Measurements from ENCODE around the gene COL20A1. TPM values are rescaled to one million over a fixed set of nuclear protein-coding genes. Genes with fewer than 3 reads are reported as not detected.

Gene COL20A1
- total and polyA plus RNA-seq, 7 experiments from 2014 or later, result 0.08 TPM; not detected in 6

DNA sequence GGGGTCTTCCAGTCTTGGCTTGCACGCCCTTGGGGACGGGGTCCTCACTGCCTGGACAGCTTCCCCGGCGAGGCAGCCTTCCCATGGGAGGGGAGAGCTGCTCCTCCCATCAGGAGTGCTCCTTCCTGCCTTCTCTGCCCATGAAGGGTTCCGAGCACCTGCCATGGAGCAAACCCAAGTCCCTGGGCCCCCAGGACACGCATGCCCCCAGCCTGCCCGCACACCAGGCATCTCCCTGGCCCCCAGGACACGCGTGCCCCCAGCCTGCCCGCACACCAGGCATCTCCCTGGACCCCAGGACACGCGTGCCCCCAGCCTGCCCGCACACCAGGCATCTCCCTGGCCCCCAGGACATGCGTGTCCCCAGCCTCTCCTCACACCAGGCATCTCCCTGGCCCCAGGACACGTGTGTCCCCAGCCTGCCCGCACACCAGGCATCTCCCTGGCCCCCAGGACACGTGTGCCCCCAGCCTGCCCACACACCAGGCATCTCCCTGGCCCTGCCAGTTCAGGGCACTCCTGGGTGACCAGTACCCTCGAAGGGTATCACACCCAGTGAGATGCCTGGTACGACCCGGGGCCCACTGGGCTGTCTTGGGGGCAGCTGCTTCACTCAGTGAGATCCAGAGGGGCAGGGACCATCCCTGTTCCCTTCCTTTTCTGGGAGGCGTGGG, 21.7 kb downstream of the COL20A1 start:
- Histone ChIP-seq H3K27ac (ENCODE audit: low read depth, low read length) (no peak overlapping the region), H3K27me3 (ENCODE audit: control insufficient read depth in 2 of 2, insufficient read depth in 2 of 2, low read length in 2 of 2) (no peaks in the 10 kb centered on the region), H3K4me1 (ENCODE audit: control insufficient read depth in 2 of 2, insufficient read depth in 2 of 2, low read length in 2 of 2) (no peaks in the 10 kb centered on the region), H3K36me3 (ENCODE audit: control insufficient read depth in 2 of 3, insufficient read depth in 3 of 3, low read length in 3 of 3) (no peaks in the 10 kb centered on the region), H3K9me3 (ENCODE audit: control insufficient read depth in 2 of 3, low read length in 3 of 3) (no peaks in the 10 kb centered on the region), H3K4me3 (ENCODE audit: low read length) (no peak overlapping the region)
- ChIA-PET POLR2A (no interaction called here), CTCF (no interaction called here)
- no peaks in the 10 kb centered on the region for H3K9me3 Mint-ChIP-seq
- ATAC-seq, result no peak
- no peaks in the 10 kb centered on the region for H3K4me1 Mint-ChIP-seq
- no peak overlapping the region for H3K4me3 Mint-ChIP-seq
- H3K36me3 Mint-ChIP-seq, result no peaks in the 10 kb centered on the region
- H3K27me3 Mint-ChIP-seq, result peaks cover 0 to 10% (median 0%) of the 10 kb centered on the region in 5 donors
- intact Hi-C loops (cut with micrococcal nuclease), result no loop called here
- no peak overlapping the region for H3K27ac Mint-ChIP-seq
- DNase-seq, result peak in 1 of 9 donors; percentile 7

DNA sequence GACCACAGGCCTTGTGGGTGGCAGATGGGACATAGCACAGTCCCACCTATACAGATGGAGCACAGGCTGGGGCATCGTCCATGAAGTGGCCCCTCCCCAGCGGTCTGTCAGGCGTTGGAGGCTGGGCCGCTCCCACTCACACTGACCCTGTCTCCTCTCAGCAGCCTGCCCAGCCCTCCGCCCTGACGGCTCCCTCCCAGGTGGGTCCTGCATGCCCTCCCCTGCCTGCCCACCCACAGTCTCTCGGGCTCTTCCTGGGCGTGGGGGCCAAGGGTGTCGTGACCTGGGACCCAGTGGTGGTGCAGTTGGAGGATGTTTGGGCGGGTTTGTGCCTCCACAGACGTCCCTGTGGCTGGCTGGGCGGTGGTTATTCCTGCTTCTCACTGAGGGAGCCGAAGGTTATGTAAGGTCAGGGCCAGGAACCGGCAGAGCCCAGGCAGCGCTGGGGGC, 22.3 kb downstream of the COL20A1 start:
- Mint-ChIP-seq H3K9me3 (no peaks in the 10 kb centered on the region), H3K27me3 (peaks cover 0 to 6% (median 0%) of the 10 kb centered on the region in 5 donors), H3K36me3 (no peaks in the 10 kb centered on the region), H3K27ac (no peak overlapping the region), H3K4me3 (no peak overlapping the region), H3K4me1 (no peaks in the 10 kb centered on the region)
- H3K27me3 ChIP-seq (ENCODE audit: control insufficient read depth in 2 of 2, insufficient read depth in 2 of 2, low read length in 2 of 2), result no peaks in the 10 kb centered on the region
- H3K9me3 ChIP-seq (ENCODE audit: control insufficient read depth in 2 of 3, low read length in 3 of 3), result no peaks in the 10 kb centered on the region
- no peak overlapping the region for H3K4me3 ChIP-seq (ENCODE audit: low read length)
- POLR2A ChIA-PET, result no interaction called here
- H3K27ac ChIP-seq (ENCODE audit: low read depth, low read length), result no peak overlapping the region
- CTCF ChIA-PET, result no interaction called here
- H3K36me3 ChIP-seq (ENCODE audit: control insufficient read depth in 2 of 3, insufficient read depth in 3 of 3, low read length in 3 of 3), result no peaks in the 10 kb centered on the region
- intact Hi-C loops (cut with micrococcal nuclease), result no loop called here
- no peak for ATAC-seq
- peak in 1 of 9 donors; percentile 6 for DNase-seq
- H3K4me1 ChIP-seq (ENCODE audit: control insufficient read depth in 2 of 2, insufficient read depth in 2 of 2, low read length in 2 of 2), result no peaks in the 10 kb centered on the region

DNA sequence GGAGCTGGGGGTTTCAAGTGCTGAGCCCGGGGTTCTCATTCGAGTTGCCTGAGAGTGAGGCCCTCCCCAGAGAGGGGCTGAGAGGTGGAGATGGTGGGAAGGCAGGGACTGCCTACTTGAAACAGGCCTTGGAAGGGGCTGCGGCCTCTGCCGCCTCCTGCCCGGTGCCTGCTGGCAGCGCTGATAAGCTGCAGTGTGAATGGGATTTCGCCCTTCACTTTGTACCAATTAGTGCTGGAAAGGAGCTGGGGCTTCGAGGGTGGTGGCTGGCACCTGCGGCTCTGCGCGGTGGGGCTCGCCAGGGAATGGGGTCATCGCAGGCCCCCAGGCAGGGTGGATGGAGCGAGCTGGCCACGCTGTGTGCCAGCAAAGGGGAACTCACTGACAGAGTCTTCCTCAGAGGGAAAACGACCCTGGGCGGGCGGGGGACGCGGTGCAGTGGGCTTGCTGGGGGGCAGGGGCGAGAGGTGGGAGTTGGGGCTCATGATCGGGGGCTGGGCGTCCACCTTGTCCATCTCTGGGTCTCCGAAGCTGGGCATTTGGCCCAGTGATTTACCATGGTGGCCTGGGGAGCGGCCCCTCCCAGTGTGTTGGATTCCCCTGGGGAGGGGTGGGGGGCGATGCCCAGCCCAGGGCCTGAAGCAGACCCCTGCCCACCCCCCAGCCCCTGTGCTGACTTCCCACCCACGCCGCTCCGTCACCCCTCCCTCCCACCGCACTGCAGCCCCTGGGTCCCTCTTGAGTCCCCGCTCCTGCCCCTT, 22.9 kb downstream of the COL20A1 start:
- Histone ChIP-seq H3K9me3 (ENCODE audit: control insufficient read depth in 2 of 3, low read length in 3 of 3) (no peaks in the 10 kb centered on the region), H3K4me1 (ENCODE audit: control insufficient read depth in 2 of 2, insufficient read depth in 2 of 2, low read length in 2 of 2) (no peaks in the 10 kb centered on the region), H3K27me3 (ENCODE audit: control insufficient read depth in 2 of 2, insufficient read depth in 2 of 2, low read length in 2 of 2) (no peaks in the 10 kb centered on the region), H3K4me3 (ENCODE audit: low read length) (no peak overlapping the region), H3K36me3 (ENCODE audit: control insufficient read depth in 2 of 3, insufficient read depth in 3 of 3, low read length in 3 of 3) (no peaks in the 10 kb centered on the region), H3K27ac (ENCODE audit: low read depth, low read length) (no peak overlapping the region)
- Mint-ChIP-seq H3K4me3 (no peak overlapping the region), H3K36me3 (no peaks in the 10 kb centered on the region), H3K4me1 (no peaks in the 10 kb centered on the region), H3K27me3 (peaks cover 0 to 6% (median 0%) of the 10 kb centered on the region in 5 donors), H3K27ac (no peak overlapping the region), H3K9me3 (no peaks in the 10 kb centered on the region)
- ChIA-PET POLR2A (no interaction called here), CTCF (no interaction called here)
- ATAC-seq (no peak), DNase-seq (no peak)
- intact Hi-C loops (cut with micrococcal nuclease), result no loop called here

DNA sequence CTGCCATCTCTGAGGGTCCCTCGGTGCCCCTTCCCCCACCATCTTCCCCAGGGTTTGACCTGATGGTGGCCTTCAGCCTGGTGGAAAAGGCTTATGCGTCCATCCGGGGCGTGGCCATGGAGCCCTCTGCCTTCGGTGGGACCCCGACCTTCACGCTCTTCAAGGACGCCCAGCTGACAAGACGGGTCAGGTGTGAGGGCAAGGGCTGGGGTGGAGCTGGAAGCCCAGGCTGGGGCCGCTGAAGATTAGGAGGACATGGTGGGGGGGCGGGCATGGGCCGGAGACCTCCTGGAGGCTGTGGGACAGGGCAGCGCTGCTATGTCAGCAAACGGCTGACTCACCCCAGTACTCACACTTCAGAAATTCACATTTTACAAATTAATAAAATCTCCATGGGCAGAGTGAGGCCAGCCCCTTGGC, 23.5 kb downstream of the COL20A1 start:
- no peak overlapping the region for H3K4me3 Mint-ChIP-seq
- ChIA-PET POLR2A (no interaction called here), CTCF (no interaction called here)
- no peak overlapping the region for H3K4me3 ChIP-seq (ENCODE audit: low read length)
- H3K27me3 Mint-ChIP-seq, result peaks cover 0 to 6% (median 0%) of the 10 kb centered on the region in 5 donors
- H3K4me1 Mint-ChIP-seq, result no peaks in the 10 kb centered on the region
- no peaks in the 10 kb centered on the region for H3K4me1 ChIP-seq (ENCODE audit: control insufficient read depth in 2 of 2, insufficient read depth in 2 of 2, low read length in 2 of 2)
- no peak for DNase-seq
- no peaks in the 10 kb centered on the region for H3K36me3 ChIP-seq (ENCODE audit: control insufficient read depth in 2 of 3, insufficient read depth in 3 of 3, low read length in 3 of 3)
- ATAC-seq, result no peak
- no peak overlapping the region for H3K27ac ChIP-seq (ENCODE audit: low read depth, low read length)
- intact Hi-C loops (cut with micrococcal nuclease), result no loop called here
- H3K36me3 Mint-ChIP-seq, result no peaks in the 10 kb centered on the region
- H3K27me3 ChIP-seq (ENCODE audit: control insufficient read depth in 2 of 2, insufficient read depth in 2 of 2, low read length in 2 of 2), result no peaks in the 10 kb centered on the region
- no peaks in the 10 kb centered on the region for H3K9me3 ChIP-seq (ENCODE audit: control insufficient read depth in 2 of 3, low read length in 3 of 3)
- H3K9me3 Mint-ChIP-seq, result no peaks in the 10 kb centered on the region
- no peak overlapping the region for H3K27ac Mint-ChIP-seq

DNA sequence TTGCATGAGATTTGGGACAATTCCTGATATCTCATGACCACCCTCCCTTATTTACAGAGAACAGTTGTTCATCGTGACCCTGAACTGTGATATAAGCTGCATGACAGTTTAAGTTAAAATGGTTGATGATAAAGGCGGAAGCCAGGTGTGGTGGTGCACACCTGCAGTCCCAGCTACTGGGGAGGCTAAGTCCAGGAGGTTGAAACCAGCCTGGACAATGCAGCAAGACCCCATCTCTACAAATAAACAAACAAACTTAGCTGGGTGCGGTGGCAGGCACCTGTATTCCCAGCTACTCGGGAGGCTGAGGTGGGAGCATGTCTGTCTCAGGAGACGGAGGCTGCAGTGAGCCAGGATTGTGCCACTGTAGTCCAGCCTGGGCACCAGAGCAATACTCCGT, 24.1 kb downstream of the COL20A1 start:
- ChIA-PET POLR2A (no interaction called here), CTCF (no interaction called here)
- Histone ChIP-seq H3K9me3 (ENCODE audit: control insufficient read depth in 2 of 3, low read length in 3 of 3) (no peaks in the 10 kb centered on the region), H3K27me3 (ENCODE audit: control insufficient read depth in 2 of 2, insufficient read depth in 2 of 2, low read length in 2 of 2) (no peaks in the 10 kb centered on the region), H3K36me3 (ENCODE audit: control insufficient read depth in 2 of 3, insufficient read depth in 3 of 3, low read length in 3 of 3) (no peaks in the 10 kb centered on the region), H3K27ac (ENCODE audit: low read depth, low read length) (no peak overlapping the region), H3K4me1 (ENCODE audit: control insufficient read depth in 2 of 2, insufficient read depth in 2 of 2, low read length in 2 of 2) (no peaks in the 10 kb centered on the region), H3K4me3 (ENCODE audit: low read length) (no peak overlapping the region)
- Mint-ChIP-seq H3K36me3 (no peaks in the 10 kb centered on the region), H3K9me3 (no peaks in the 10 kb centered on the region), H3K4me3 (no peak overlapping the region), H3K27me3 (peaks cover 0 to 6% (median 0%) of the 10 kb centered on the region in 5 donors), H3K4me1 (no peaks in the 10 kb centered on the region), H3K27ac (no peak overlapping the region)
- ATAC-seq (no peak), DNase-seq (no peak)
- intact Hi-C loops (cut with micrococcal nuclease), result no loop called here

DNA sequence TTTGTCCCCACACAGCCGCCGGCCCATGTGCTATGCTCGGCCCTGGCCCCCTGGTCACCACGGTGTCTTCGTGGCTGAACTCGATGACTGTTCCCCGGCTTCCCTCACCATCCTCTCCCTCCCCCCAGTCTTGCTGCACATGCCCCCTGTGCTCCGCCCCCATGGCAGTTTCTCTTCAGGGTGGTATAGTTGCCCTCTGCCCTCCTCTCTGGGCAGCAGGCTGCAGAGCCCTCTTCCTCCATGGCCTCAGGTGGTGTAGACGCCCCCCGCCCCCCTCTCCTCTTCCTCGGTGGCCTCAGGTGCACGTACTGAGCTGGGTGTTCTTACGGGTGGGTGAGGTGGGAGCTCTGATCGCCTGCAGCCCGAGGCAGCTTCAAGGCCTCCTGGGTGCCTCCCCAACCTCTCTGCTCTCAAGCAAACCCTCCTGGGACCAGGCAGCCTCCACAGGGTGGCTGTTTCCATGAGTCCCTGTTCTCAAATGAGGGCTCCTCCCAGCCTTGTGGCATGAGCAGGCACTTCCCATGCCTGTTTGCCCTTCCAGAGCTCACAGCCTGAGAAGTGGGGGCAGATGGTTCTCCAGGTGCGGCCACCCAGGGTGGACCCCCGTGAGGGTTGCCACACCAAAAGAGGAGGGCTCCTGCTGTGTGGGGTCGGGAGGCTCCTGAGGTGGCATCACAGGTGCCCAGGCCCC, 24.8 kb downstream of the COL20A1 start:
- H3K36me3 ChIP-seq (ENCODE audit: control insufficient read depth in 2 of 3, insufficient read depth in 3 of 3, low read length in 3 of 3), result no peaks in the 10 kb centered on the region
- no peak overlapping the region for H3K4me3 ChIP-seq (ENCODE audit: low read length)
- H3K27ac Mint-ChIP-seq, result no peak overlapping the region
- no peak overlapping the region for H3K27ac ChIP-seq (ENCODE audit: low read depth, low read length)
- H3K4me3 Mint-ChIP-seq, result no peak overlapping the region
- H3K36me3 Mint-ChIP-seq, result no peaks in the 10 kb centered on the region
- ChIA-PET CTCF (no interaction called here), POLR2A (no interaction called here)
- DNase-seq, result no peak
- no peaks in the 10 kb centered on the region for H3K9me3 Mint-ChIP-seq
- no peaks in the 10 kb centered on the region for H3K27me3 ChIP-seq (ENCODE audit: control insufficient read depth in 2 of 2, insufficient read depth in 2 of 2, low read length in 2 of 2)
- intact Hi-C loops (cut with micrococcal nuclease), result no loop called here
- H3K4me1 Mint-ChIP-seq, result no peaks in the 10 kb centered on the region
- no peaks in the 10 kb centered on the region for H3K9me3 ChIP-seq (ENCODE audit: control insufficient read depth in 2 of 3, low read length in 3 of 3)
- ATAC-seq, result no peak
- H3K27me3 Mint-ChIP-seq, result peaks cover 0 to 6% (median 0%) of the 10 kb centered on the region in 5 donors
- no peaks in the 10 kb centered on the region for H3K4me1 ChIP-seq (ENCODE audit: control insufficient read depth in 2 of 2, insufficient read depth in 2 of 2, low read length in 2 of 2)

All from naive thymus-derived CD4-positive, alpha-beta T cell (primary cell).